ENCODE results near the gene CCR7.

CCR7 gene

GRCh38 chr17:40536295-40537171, 28.7 kb downstream of the CCR7 start:
- TF ChIP-seq, protein P1, sequence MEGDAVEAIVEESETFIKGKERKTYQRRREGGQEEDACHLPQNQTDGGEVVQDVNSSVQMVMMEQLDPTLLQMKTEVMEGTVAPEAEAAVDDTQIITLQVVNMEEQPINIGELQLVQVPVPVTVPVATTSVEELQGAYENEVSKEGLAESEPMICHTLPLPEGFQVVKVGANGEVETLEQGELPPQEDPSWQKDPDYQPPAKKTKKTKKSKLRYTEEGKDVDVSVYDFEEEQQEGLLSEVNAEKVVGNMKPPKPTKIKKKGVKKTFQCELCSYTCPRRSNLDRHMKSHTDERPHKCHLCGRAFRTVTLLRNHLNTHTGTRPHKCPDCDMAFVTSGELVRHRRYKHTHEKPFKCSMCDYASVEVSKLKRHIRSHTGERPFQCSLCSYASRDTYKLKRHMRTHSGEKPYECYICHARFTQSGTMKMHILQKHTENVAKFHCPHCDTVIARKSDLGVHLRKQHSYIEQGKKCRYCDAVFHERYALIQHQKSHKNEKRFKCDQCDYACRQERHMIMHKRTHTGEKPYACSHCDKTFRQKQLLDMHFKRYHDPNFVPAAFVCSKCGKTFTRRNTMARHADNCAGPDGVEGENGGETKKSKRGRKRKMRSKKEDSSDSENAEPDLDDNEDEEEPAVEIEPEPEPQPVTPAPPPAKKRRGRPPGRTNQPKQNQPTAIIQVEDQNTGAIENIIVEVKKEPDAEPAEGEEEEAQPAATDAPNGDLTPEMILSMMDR (IDR thresholded peaks at IDR 0.05; ENCODE audit: insufficient read depth, low read length) = no peak
- TF ChIP-seq GABPA (IDR thresholded peaks at IDR 0.05; ENCODE audit: low read depth) (no peak), REST (IDR thresholded peaks at IDR 0.05; ENCODE audit: insufficient replicate concordance, low read depth) (no peak), POLR2AphosphoS5 (IDR thresholded peaks at IDR 0.05; ENCODE audit: low read depth) (no peak), SPI1 (IDR thresholded peaks at IDR 0.05; ENCODE audit: borderline replicate concordance, low read depth) (no peak)
- H3K27ac ChIP-seq (replicated peaks) = no peak overlapping the region
- no peak overlapping the region for H3K4me3 ChIP-seq (replicated peaks; ENCODE audit: insufficient read depth, low read length)
- DNase-seq (ENCODE audit: low read depth in 1 of 2, low spot score in 1 of 2) = no peak
- peaks cover 4% of the 10 kb centered on the region for H3K27me3 ChIP-seq (ENCODE audit: insufficient read depth, poor library complexity, severe bottlenecking)

DNA sequence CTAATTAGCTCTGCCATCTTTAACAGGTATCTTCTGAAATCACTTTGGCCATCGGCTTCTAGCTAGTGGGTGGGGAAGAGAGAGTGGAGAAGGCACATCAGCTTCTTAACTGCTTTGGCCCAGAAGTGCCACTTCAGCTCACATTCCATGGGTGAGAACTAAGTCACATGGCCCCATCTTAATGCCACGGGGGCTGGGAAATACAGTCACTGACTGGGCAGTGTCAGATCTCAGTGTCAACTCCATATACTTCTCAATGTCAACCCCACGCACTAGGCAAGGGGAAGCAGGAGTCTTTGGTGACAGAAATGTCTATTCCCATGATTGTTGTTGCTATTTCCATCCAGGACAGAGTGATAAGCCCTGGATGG, 29.4 kb downstream of the CCR7 start:
- DNase-seq (ENCODE audit: low read depth in 1 of 2, low spot score in 1 of 2) = no peak
- H3K4me3 ChIP-seq (replicated peaks; ENCODE audit: insufficient read depth, low read length) = no peak overlapping the region
- no peak for TF ChIP-seq GABPA (IDR thresholded peaks at IDR 0.05; ENCODE audit: low read depth)
- TF ChIP-seq REST (IDR thresholded peaks at IDR 0.05; ENCODE audit: insufficient replicate concordance, low read depth) = no peak
- TF ChIP-seq SPI1 (IDR thresholded peaks at IDR 0.05; ENCODE audit: borderline replicate concordance, low read depth) = no peak
- TF ChIP-seq POLR2AphosphoS5 (IDR thresholded peaks at IDR 0.05; ENCODE audit: low read depth) = no peak
- TF ChIP-seq, protein P1 (IDR thresholded peaks at IDR 0.05; ENCODE audit: insufficient read depth, low read length) = no peak
- H3K27ac ChIP-seq (replicated peaks) = no peak overlapping the region
- peaks cover 4% of the 10 kb centered on the region for H3K27me3 ChIP-seq (ENCODE audit: insufficient read depth, poor library complexity, severe bottlenecking)

- TF ChIP-seq GABPA (IDR thresholded peaks at IDR 0.05; ENCODE audit: low read depth) (no peak), REST (IDR thresholded peaks at IDR 0.05; ENCODE audit: insufficient replicate concordance, low read depth) (no peak), SPI1 (IDR thresholded peaks at IDR 0.05; ENCODE audit: borderline replicate concordance, low read depth) (no peak)
- TF ChIP-seq, protein P1 (IDR thresholded peaks at IDR 0.05; ENCODE audit: insufficient read depth, low read length) = no peak
- DNase-seq (ENCODE audit: low read depth in 1 of 2, low spot score in 1 of 2) = no peak
- H3K27ac ChIP-seq (replicated peaks) = no peak overlapping the region
Observed at GRCh38 chr17:40535438-40535837, 29.8 kb downstream of the CCR7 start.

More at GRCh38 chr17:40535438-40535837, 29.8 kb downstream of the CCR7 start:
- Histone ChIP-seq H3K27me3 (ENCODE audit: insufficient read depth, poor library complexity, severe bottlenecking) (peaks cover 4% of the 10 kb centered on the region), H3K4me3 (replicated peaks; ENCODE audit: insufficient read depth, low read length) (no peak overlapping the region)

All from HL-60 (cell line).